Karpas-422 (cell line): Measurements from ENCODE around the gene PAK2. TPM values are rescaled to one million over a fixed set of nuclear protein-coding genes. Genes with fewer than 3 reads are reported as not detected.

Experiments
- DNase-seq: peaks from one replicate; pipeline ENCODE4 v3.0.0-alpha.2; 2015
- H2AFZ ChIP-seq: fragments of 200-600 bp; sonication (generic); 2 replicates; pipeline ENCODE4 v1.6.1; 2014; ENCODE audit warnings: antibody characterized with exemption, low read length, mixed read lengths
- H3K27ac ChIP-seq: fragments of 200-600 bp; sonication (generic); 2 replicates; pipeline ENCODE4 v1.5.1; 2014; ENCODE audit warnings: mild to moderate bottlenecking, low read length, moderate library complexity
- H3K27me3 ChIP-seq: fragments of 200-600 bp; sonication (generic); 2 replicates; pipeline ENCODE4 v1.6.1; 2014; ENCODE audit warnings: low read length, mixed read lengths
- H3K36me3 ChIP-seq: fragments of 200-600 bp; sonication (generic); 2 replicates; pipeline ENCODE4 v1.6.1; 2014; ENCODE audit warnings: low read length, mixed read lengths; ENCODE audit not compliant: insufficient read depth
- H3K4me1 ChIP-seq: fragments of 200-600 bp; sonication (generic); 2 replicates; pipeline ENCODE4 v1.6.1; 2014; ENCODE audit warnings: mild to moderate bottlenecking, low read length, mixed read lengths
- H3K4me2 ChIP-seq: fragments of 200-600 bp; sonication (generic); 2 replicates; pipeline ENCODE4 v1.6.1; 2014; ENCODE audit warnings: low read length, low read depth, mild to moderate bottlenecking; ENCODE audit not compliant: poor library complexity, severe bottlenecking
- H3K4me3 ChIP-seq: fragments of 200-600 bp; sonication (generic); 2 replicates; pipeline ENCODE4 v1.5.1; 2014; ENCODE audit warnings: mild to moderate bottlenecking, antibody characterized with exemption, low read length, mixed read lengths
- H3K79me2 ChIP-seq: fragments of 200-600 bp; sonication (generic); 2 replicates; pipeline ENCODE4 v1.6.1; 2014; ENCODE audit warnings: mild to moderate bottlenecking, low read length, mixed read lengths
- H3K9ac ChIP-seq: fragments of 200-600 bp; sonication (generic); 2 replicates; pipeline ENCODE4 v1.6.0; 2014; ENCODE audit warnings: low read length
- H3K9me2 ChIP-seq: fragments of 200-600 bp; sonication (generic), shearing (Covaris generic); replicated peaks from 2 replicates; pipeline ENCODE4 v1.6.0; 2014; ENCODE audit warnings: mild to moderate bottlenecking, low read length, moderate library complexity; ENCODE audit not compliant: insufficient read depth
- H3K9me3 ChIP-seq: fragments of 300-700, 200-600 bp; sonication (generic); 2 replicates; pipeline ENCODE4 v1.6.1; 2014; ENCODE audit warnings: low read length, mixed read lengths
- H4K20me1 ChIP-seq: fragments of 200-600 bp; sonication (generic); 2 replicates; pipeline ENCODE4 v1.6.1; 2014; ENCODE audit warnings: mild to moderate bottlenecking, antibody characterized with exemption, low read length, low read depth; ENCODE audit not compliant: insufficient read depth
- total RNA-seq: library from RNA; depleted of rRNA; stranded (reverse); fragments of >200 nt; shearing (Covaris generic); gene quantifications from 2 replicates; pipeline ENCODE4 v1.2.3, GENCODE V29; 2014; ENCODE audit warnings: low replicate concordance

Gene PAK2
- total RNA-seq, 1 experiment from 2014 or later: 102 TPM

DNA sequence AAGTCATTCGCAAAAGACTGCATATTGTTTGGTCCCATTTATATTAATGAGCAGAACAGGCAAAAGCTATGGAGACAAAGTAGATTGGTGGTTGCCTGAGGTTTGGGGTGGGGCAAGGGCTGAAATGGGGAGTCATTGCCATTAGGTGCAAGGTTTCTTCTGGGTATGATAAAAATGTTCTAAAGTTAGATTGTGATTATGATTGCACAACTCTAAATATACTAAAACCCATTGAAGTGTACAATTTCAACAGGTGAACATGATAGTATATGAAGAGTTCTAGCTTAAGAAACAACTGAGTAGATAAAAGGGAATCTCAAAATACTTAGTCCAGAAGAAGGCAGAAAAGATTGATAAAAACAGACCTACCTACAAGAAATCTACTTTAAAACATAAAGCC, 56.7 kb downstream of the PAK2 start:
- Histone ChIP-seq H3K4me2 (no peak overlapping the region), H3K27me3 (no peaks in the 10 kb centered on the region), H3K27ac (no peak overlapping the region), H3K9ac (no peak overlapping the region), H3K9me3 (no peaks in the 10 kb centered on the region), H4K20me1 (peaks cover 7% of the 10 kb centered on the region; the same call in 1 of the 2 replicates), H3K4me1 (no peaks in the 10 kb centered on the region), H2AFZ (no peak overlapping the region), H3K79me2 (peaks cover 93% of the 10 kb centered on the region), H3K36me3 (peaks cover 26% of the 10 kb centered on the region), H3K4me3 (no peak overlapping the region), H3K9me2 (no peaks in the 10 kb centered on the region)
- no peak for DNase-seq

DNA sequence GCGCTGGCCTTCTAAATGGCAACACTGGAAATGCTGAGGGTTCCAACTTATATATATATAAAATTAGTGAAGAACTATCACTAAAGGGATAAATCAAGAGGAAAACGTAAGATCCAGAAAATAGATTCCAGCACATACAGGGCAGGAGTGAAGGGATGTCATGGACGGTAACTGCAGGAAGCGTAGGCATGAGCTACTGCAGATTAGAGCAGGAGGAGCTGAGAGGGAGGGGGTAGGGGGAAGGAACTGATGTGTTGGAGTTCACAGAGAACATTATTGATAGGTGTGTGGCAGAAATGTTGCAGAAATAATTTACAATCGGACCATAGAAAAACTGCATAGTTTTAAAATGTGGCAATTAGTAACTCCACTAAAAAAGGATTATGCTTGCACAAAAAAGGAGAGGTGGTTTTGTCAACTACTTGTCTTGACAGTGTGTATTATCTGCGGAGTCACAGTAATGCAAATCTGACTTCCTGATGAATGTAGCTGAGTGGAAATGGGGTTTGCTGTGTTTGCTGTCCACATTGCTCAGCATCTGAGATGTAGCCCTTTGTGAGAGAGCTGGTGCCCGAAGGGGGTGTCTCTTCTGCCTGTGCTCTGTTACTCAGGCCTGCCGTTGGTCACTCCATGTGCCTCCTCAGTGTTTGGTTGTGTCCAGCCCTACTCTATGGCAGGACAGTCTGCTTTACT, 61.2 kb downstream of the PAK2 start:
- Histone ChIP-seq H3K9ac (no peak overlapping the region), H3K27ac (no peak overlapping the region), H3K27me3 (no peaks in the 10 kb centered on the region), H2AFZ (no peak overlapping the region), H3K4me1 (no peaks in the 10 kb centered on the region), H3K36me3 (peaks cover 28% of the 10 kb centered on the region), H3K4me3 (no peak overlapping the region), H3K4me2 (no peak overlapping the region), H3K9me2 (no peaks in the 10 kb centered on the region), H4K20me1 (peaks cover 7% of the 10 kb centered on the region; the same call in 1 of the 2 replicates), H3K9me3 (no peaks in the 10 kb centered on the region), H3K79me2 (peaks cover 58% of the 10 kb centered on the region)
- DNase-seq: no peak

DNA sequence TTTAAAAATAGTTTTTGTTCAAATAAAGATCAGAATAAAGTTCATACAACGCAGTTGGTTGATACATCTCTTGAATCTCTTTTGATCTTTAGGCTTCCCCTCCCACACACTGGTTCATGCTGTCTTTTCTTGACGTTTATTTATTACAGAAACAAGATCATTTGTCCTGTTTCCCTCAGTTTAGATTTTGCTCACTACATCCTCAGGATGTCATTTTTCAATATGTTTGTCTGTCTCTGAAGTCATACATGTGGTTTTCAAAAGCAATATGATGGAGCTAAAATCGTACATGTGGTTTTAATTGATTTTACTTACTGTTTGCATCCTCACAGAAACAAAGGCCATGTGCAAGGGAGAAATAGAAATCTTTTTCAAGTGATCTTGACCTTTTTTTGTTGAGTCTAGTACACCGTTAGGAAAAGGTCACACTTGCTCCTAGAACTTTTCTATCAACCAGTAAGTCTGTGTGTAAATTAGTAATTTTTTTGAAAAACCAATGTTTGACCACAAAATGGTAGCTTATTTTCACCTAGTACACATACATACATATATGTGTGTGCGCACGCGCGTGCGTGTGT, 64.3 kb downstream of the PAK2 start:
- H4K20me1 ChIP-seq: peaks cover 7% of the 10 kb centered on the region; the same call in 1 of the 2 replicates

DNA sequence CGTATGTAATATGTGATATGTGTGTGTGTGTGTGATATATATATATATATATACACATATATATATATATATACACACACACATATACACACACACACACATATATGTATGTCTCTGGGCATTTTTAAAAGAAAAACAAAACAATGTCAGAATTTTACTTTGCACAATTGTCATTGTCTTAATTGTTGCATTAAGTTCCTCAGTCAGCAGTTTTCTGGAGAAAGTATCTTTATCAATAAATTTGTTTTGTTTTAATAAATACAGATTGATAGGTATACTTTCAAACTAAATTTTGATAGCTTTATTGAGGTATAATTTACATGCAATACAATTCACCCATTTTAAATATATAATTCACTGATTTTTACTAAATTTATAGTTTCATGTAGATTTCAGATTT, 65.1 kb downstream of the PAK2 start:
- Histone ChIP-seq H2AFZ (no peak overlapping the region), H3K9me3 (no peaks in the 10 kb centered on the region), H3K9me2 (no peaks in the 10 kb centered on the region), H3K27ac (no peak overlapping the region), H3K4me3 (no peak overlapping the region), H3K4me1 (peaks cover 3% of the 10 kb centered on the region), H3K79me2 (peaks cover 22% of the 10 kb centered on the region), H3K36me3 (peaks cover 54% of the 10 kb centered on the region), H3K4me2 (no peak overlapping the region), H3K9ac (no peak overlapping the region), H3K27me3 (no peaks in the 10 kb centered on the region), H4K20me1 (0 out of 2 replicates have a peak, but pooled peaks cover under 1% of the 10 kb centered on the region)
- no peak for DNase-seq

More for the DNA sequence above, 64.3 kb downstream of the PAK2 start:
- no peaks in the 10 kb centered on the region for H3K9me3 ChIP-seq
- no peak overlapping the region for H2AFZ ChIP-seq
- H3K9me2 ChIP-seq: no peaks in the 10 kb centered on the region
- no peaks in the 10 kb centered on the region for H3K27me3 ChIP-seq
- H3K4me3 ChIP-seq: no peak overlapping the region
- no peak overlapping the region for H3K9ac ChIP-seq
- peaks cover 30% of the 10 kb centered on the region for H3K79me2 ChIP-seq
- no peak for DNase-seq
- H3K4me2 ChIP-seq: no peak overlapping the region
- H3K27ac ChIP-seq: no peak overlapping the region
- H3K36me3 ChIP-seq: peaks cover 50% of the 10 kb centered on the region
- no peaks in the 10 kb centered on the region for H3K4me1 ChIP-seq

DNA sequence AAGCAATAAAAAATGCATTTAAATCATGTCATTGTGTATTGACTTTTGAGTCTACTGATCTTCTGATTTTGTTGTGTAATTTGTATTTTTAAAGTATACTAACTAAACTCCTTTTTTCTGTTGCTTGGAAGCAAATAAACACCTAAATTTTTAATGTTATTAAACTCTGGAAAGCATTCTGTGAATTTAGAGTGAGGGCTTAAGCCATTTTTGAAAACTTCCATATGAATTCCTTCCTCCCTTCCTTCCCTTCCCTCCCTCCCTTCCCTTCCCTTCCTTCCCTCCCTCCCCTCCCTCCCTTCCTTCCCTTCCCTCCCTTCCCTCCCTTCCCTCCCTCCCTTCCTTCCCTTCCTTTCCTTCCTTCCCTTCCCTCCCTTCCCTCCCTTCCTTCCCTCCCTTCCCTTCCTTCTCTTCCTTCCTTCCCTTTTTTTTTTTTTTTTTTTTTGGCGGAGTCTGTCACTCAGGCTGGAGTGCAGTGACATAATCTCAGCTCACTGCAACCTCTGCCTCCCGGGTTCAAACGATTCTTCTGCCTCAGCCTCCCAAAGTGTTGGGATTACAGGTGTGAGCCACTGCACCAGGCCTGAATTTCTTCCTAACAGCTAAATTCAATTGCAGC, 71.4 kb downstream of the PAK2 start:
- Histone ChIP-seq H3K4me2 (no peak overlapping the region), H3K36me3 (peaks cover 55% of the 10 kb centered on the region), H3K27ac (no peak overlapping the region), H3K4me3 (no peak overlapping the region), H4K20me1 (no peaks in the 10 kb centered on the region), H3K79me2 (0 out of 2 replicates have a peak, but pooled peaks cover 7% of the 10 kb centered on the region), H2AFZ (no peak overlapping the region), H3K27me3 (no peaks in the 10 kb centered on the region), H3K9ac (no peak overlapping the region), H3K9me2 (no peaks in the 10 kb centered on the region), H3K9me3 (no peaks in the 10 kb centered on the region), H3K4me1 (peaks cover 3% of the 10 kb centered on the region)
- no peak for DNase-seq

DNA sequence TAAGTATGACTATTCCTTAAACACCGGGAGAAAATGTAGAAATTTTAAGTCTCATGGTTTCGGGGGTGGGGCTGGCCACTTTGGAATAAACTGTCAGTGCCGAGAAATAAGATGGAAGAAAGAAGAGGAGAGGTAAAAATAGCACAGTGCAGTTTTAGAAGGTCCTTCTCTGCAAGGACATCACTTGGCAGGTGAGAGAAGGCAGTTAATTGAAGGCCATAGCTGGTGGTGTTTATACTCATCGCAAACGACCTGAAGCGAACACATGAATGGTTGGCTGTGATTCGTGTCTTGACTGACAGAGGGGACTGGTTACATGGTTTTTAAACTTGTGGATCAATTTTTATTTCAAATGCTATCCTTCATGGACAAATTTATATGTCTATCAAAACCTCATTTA, 73.2 kb downstream of the PAK2 start:
- Histone ChIP-seq H3K4me1 (peaks cover 3% of the 10 kb centered on the region), H4K20me1 (no peaks in the 10 kb centered on the region), H3K36me3 (peaks cover 43% of the 10 kb centered on the region), H3K9me2 (no peaks in the 10 kb centered on the region), H3K27ac (no peak overlapping the region), H3K4me3 (no peak overlapping the region), H2AFZ (no peak overlapping the region), H3K9ac (no peak overlapping the region), H3K79me2 (peaks cover 7% of the 10 kb centered on the region; the same call in 1 of the 2 replicates), H3K4me2 (no peak overlapping the region), H3K27me3 (no peaks in the 10 kb centered on the region), H3K9me3 (no peaks in the 10 kb centered on the region)
- no peak for DNase-seq

DNA sequence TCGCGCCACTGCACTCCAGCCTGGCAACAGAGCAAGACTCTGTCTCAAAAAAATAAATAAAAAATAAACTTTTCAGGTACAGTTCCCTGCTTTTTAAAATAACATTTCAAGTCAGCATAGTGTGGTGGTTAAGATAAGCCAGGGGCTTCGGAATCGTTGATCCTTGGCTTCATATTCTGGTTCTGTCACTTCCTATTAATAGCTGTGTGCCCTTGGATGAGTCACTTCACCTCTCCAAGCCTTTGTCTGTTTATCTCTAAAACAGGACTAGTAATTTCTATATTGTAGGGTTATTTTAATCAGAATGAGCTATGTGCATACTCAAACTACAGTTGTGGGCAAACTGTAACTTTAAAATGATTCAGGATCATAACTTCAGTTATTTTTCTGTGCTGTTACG, 74.2 kb downstream of the PAK2 start:
- H2AFZ ChIP-seq: no peak overlapping the region
- H3K27me3 ChIP-seq: no peaks in the 10 kb centered on the region
- H3K9me3 ChIP-seq: no peaks in the 10 kb centered on the region
- H3K4me1 ChIP-seq: peaks cover 3% of the 10 kb centered on the region
- DNase-seq: no peak
- no peaks in the 10 kb centered on the region for H4K20me1 ChIP-seq
- peaks cover 11% of the 10 kb centered on the region; the same call in 1 of the 2 replicates for H3K79me2 ChIP-seq
- no peak overlapping the region for H3K4me3 ChIP-seq
- H3K9me2 ChIP-seq: no peaks in the 10 kb centered on the region
- peaks cover 50% of the 10 kb centered on the region for H3K36me3 ChIP-seq
- no peak overlapping the region for H3K9ac ChIP-seq
- no peak overlapping the region for H3K4me2 ChIP-seq
- no peak overlapping the region for H3K27ac ChIP-seq

DNA sequence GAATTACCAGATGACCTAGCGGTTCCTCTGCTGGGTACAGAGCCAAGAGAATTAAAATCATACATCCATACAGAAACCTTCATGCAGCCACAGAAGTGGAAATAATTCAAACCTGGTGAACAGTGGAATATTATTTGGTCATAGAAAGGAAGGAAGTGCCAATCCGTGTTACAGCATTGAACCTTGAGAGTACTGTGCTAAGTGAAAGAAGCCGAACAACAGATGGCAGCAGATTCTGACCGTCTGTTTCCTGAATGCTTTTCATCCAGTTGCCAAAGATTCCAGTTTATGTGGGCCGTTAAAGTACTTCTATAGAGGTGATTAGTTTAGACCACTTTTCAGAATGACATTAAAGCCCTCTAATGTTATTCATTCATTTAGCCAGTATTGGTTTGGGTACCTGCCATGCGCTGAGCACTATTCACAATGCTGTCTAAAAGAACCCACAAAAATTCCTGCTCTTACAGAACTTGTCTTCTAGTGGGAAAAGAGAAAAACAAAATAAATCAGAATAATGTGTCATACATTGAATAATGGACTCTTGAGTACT, 82.2 kb downstream of the PAK2 start:
- peaks cover 66% of the 10 kb centered on the region for H3K36me3 ChIP-seq
- H2AFZ ChIP-seq: no peak overlapping the region
- no peak for DNase-seq
- no peak overlapping the region for H3K4me3 ChIP-seq
- H3K9me3 ChIP-seq: no peaks in the 10 kb centered on the region
- H3K79me2 ChIP-seq: peaks cover 13% of the 10 kb centered on the region; the same call in 1 of the 2 replicates
- no peaks in the 10 kb centered on the region for H4K20me1 ChIP-seq
- H3K9ac ChIP-seq: no peak overlapping the region
- H3K4me2 ChIP-seq: no peak overlapping the region
- no peak overlapping the region for H3K27ac ChIP-seq
- no peaks in the 10 kb centered on the region for H3K9me2 ChIP-seq
- no peaks in the 10 kb centered on the region for H3K4me1 ChIP-seq
- no peaks in the 10 kb centered on the region for H3K27me3 ChIP-seq
